ENCODE data around the gene RNF167. TPM values are rescaled to one million over a fixed set of nuclear protein-coding genes. Genes with fewer than 3 reads are reported as not detected.
A peak's percentile ranks its signal among the peaks of the same experiment; 100 is the strongest.
"Not testable (repeated sequence)": the region's sequence is repeated elsewhere in the genome, so short reads cannot be mapped to it uniquely, and the experiment has no call there.

RNF167 gene
- total RNA-seq, 2 donors from 2014 or later: 184 to 197 TPM

DNA sequence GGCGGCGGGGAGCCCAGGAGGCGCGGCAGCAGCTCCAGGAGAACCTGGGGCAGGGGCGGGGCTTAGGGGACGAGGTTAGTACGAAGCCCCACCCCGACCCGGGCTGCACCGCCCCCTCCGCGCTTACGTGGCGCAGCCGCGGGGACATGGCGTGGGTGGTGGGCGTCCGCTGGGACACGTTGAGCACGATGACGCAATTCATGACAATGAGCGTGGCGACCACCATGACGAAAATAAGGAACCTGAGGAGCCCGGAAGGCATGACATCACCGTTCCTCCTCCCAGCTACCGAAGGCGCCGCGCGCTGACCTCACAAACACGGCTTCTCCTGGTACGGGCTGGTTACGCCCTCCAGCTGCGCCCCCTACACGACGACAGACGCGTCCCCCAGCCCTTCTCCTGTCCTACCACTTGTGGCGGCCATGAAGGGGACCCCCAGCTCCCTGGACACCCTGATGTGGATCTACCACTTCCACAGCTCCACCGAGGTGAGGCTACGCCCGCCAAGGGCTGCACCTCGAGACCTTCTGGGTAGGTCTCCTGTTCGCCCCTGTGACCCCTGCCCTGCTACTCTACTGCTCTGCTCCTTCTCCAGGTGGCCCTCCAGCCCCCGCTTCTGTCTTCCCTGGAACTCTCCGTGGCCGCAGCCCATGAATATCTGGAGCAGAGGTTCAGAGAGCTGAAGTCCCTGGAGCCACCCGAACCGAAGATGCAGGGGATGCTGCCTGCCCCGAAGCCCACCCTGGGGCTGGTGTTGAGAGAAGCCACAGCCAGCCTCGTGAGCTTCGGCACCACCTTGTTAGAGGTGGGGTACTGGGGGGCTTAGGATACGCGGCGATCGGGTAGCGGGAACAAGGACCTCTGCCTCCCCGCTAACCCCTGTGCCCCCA lies 40.5 kb upstream of the RNF167 start, which contains the start of gene C17orf107:
TSS of gene C17orf107 (plus strand) at position 196 of the 890 bp plus-strand sequence. CDS start at position 423, 227 bp downstream.
- H3K27ac Mint-ChIP-seq: peak within 1 kb of the TSS; percentile 87
- no peaks in the 10 kb centered on the region for H3K27me3 Mint-ChIP-seq
- H3K4me1 Mint-ChIP-seq: peaks cover 20% of the 10 kb centered on the region
- H3K9me3 Mint-ChIP-seq: no peaks in the 10 kb centered on the region
- peak within 1 kb of the TSS; percentile 93 for H3K4me3 Mint-ChIP-seq
- ATAC-seq (replicated peaks): peak; percentile 82
- peaks cover 27% of the 10 kb centered on the region for H3K36me3 Mint-ChIP-seq (ENCODE audit: low read depth)

GRCh38 chr17:4900231-4901107 lies 39.6 kb upstream of the RNF167 start:
- Mint-ChIP-seq H3K4me1 (peaks cover 20% of the 10 kb centered on the region), H3K4me3 (peak overlapping the region; percentile 93), H3K27me3 (no peaks in the 10 kb centered on the region), H3K9me3 (no peaks in the 10 kb centered on the region), H3K36me3 (ENCODE audit: low read depth) (peaks cover 18% of the 10 kb centered on the region), H3K27ac (peak overlapping the region; percentile 87)
- no peak for ATAC-seq (replicated peaks)

- Mint-ChIP-seq H3K4me1 (peaks cover 20% of the 10 kb centered on the region), H3K9me3 (no peaks in the 10 kb centered on the region), H3K27ac (no peak overlapping the region), H3K4me3 (peak overlapping the region; percentile 93), H3K27me3 (no peaks in the 10 kb centered on the region), H3K36me3 (ENCODE audit: low read depth) (peaks cover 11% of the 10 kb centered on the region)
- no peak for ATAC-seq (replicated peaks)
Observed at GRCh38 chr17:4901108-4901647, 38.9 kb upstream of the RNF167 start.

GRCh38 chr17:4901648-4902344 lies 38.3 kb upstream of the RNF167 start:
- H3K9me3 Mint-ChIP-seq: no peaks in the 10 kb centered on the region
- peak overlapping the region; percentile 66 for H3K4me3 Mint-ChIP-seq
- peaks cover 9% of the 10 kb centered on the region for H3K36me3 Mint-ChIP-seq (ENCODE audit: low read depth)
- no peak overlapping the region for H3K27ac Mint-ChIP-seq
- ATAC-seq (replicated peaks): no peak
- peaks cover 20% of the 10 kb centered on the region for H3K4me1 Mint-ChIP-seq
- H3K27me3 Mint-ChIP-seq: no peaks in the 10 kb centered on the region

- peaks cover 9% of the 10 kb centered on the region for H3K36me3 Mint-ChIP-seq (ENCODE audit: low read depth)
- H3K4me1 Mint-ChIP-seq: peaks cover 20% of the 10 kb centered on the region
- no peak for ATAC-seq (replicated peaks)
- no peaks in the 10 kb centered on the region for H3K9me3 Mint-ChIP-seq
- peak overlapping the region; percentile 62 for H3K27ac Mint-ChIP-seq
- peak overlapping the region; percentile 66 for H3K4me3 Mint-ChIP-seq
- no peaks in the 10 kb centered on the region for H3K27me3 Mint-ChIP-seq
Observed at GRCh38 chr17:4902540-4902939, 37.5 kb upstream of the RNF167 start.

DNA sequence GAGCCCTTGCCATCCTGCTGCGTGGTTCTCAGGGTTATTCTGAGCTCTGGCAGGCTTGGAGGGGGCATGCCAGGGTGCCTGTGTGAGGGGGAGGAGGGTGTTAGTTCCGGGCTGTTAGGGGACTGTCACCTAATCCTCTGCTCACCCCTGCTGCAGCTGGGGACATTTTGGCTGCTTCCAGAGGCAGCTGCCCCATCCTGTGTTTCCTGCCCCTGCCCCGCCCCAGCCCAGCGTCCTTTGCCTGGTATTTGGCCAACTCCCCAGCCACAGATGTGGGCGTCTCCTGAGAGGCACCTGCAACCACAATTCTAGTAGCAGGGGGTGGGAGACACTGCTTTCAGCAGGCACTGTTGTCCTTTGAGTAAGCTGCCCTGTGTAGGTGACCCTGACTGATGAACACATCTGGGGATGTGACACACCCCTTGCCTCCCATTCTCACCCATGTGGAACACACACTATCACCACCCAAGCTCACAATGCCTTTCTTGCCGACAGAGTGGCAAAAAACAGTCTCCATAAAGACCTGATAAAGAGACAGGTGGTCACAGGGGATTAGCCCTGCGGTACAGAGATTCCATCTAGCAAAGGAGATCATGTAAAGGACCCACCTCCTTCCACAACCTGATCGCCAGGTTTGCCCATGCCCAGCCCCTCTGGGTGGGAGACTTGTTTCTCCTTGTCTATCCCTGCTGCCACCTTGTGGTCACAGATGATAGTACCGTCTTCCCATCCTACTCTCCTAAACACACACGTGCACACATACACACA lies 36.8 kb upstream of the RNF167 start, which contains the start of gene CHRNE:
TSS of gene CHRNE (minus strand) at position 48 of the 768 bp plus-strand sequence. CDS start at position 13, 35 bp downstream.
- H3K36me3 Mint-ChIP-seq (ENCODE audit: low read depth): peaks cover 9% of the 10 kb centered on the region
- no peaks in the 10 kb centered on the region for H3K9me3 Mint-ChIP-seq
- H3K27me3 Mint-ChIP-seq: no peaks in the 10 kb centered on the region
- H3K4me1 Mint-ChIP-seq: peaks cover 18% of the 10 kb centered on the region
- H3K27ac Mint-ChIP-seq: peak within 1 kb of the TSS; percentile 62
- peak within 1 kb of the TSS; percentile 66 for H3K4me3 Mint-ChIP-seq
- peak; percentile 77 for ATAC-seq (replicated peaks)

DNA sequence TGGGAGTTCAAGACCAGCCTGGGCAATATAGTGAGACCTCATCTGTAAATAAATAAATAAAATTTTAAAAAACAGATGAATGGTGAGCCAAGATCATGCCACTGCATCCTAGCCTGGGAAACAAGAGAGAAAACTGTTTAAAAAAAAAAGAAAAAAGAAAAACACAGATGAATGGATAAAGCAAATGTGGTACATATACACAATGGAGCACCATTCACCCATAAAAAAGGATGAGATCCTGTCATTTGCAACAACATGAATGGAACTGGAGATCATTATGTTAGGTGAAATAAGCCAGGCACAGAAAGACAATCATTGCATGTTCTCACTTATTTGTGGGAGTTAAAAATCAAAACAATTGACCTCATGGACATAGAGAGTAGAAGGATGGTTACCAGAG lies 33.4 kb upstream of the RNF167 start:
- H3K4me1 Mint-ChIP-seq: peaks cover 14% of the 10 kb centered on the region
- not testable (repeated sequence) for ATAC-seq (replicated peaks); H3K9me3 Mint-ChIP-seq; H3K27ac Mint-ChIP-seq; H3K36me3 Mint-ChIP-seq (ENCODE audit: low read depth); H3K4me3 Mint-ChIP-seq; H3K27me3 Mint-ChIP-seq

DNA sequence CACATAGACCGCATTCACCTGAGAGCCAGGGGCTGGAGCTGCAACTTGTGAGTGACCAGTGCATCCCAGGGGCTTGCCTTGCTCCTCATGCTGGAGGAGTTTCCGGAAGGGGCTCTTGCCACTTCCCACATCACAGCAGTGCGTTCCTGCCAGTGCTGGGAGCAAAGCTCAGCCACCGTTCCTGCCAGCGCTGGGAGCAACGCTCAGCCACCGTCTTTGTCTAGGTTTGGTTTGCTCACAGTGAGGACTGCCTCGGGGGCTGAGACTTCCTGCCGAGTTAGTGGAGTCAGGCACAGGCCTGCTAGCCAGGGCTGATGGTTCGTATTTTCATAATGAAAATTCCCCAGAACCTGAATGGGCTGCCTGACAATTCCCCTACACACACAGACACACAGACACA lies 31.8 kb upstream of the RNF167 start:
- Mint-ChIP-seq H3K36me3 (ENCODE audit: low read depth) (no peaks in the 10 kb centered on the region), H3K4me1 (peaks cover 6% of the 10 kb centered on the region), H3K9me3 (no peaks in the 10 kb centered on the region), H3K27ac (no peak overlapping the region), H3K27me3 (no peaks in the 10 kb centered on the region), H3K4me3 (no peak overlapping the region)
- no peak for ATAC-seq (replicated peaks)

DNA sequence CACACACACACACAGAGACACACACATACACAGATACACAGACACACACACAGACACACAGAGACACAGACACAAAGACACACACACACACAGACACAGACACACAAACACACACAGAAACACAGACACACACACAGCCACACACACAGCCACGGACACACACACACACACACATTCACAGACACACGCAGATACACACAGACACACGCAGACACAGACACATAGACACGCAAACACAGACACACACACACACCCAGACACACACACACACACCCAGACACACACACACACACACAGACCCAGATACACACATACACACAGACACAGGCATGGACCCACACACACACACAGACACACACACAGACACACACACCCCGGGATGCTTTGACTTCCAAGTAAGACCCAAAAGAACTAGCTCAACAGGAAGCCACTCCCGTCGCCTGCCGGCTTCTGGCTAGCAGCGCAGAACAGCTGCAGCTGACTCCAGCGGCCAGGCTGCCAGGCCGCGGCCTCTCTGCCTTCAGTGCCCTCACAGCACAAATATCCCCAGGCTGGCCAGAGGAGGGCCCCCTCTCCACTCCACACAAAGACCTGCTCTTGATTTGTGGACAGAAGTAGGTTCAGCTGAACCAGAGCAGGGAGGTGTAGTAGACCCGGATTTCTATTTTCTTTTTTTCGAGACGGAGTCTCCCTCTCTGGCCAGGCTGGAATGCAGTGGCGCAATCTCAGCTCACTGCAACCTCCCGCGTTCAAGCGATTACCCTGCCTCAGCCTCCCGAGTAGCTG lies 31.2 kb upstream of the RNF167 start:
- Mint-ChIP-seq H3K9me3 (no peaks in the 10 kb centered on the region), H3K27me3 (no peaks in the 10 kb centered on the region), H3K36me3 (ENCODE audit: low read depth) (no peaks in the 10 kb centered on the region), H3K4me1 (no peaks in the 10 kb centered on the region), H3K27ac (no peak overlapping the region), H3K4me3 (no peak overlapping the region)
- peak; percentile 98 for ATAC-seq (replicated peaks)

DNA sequence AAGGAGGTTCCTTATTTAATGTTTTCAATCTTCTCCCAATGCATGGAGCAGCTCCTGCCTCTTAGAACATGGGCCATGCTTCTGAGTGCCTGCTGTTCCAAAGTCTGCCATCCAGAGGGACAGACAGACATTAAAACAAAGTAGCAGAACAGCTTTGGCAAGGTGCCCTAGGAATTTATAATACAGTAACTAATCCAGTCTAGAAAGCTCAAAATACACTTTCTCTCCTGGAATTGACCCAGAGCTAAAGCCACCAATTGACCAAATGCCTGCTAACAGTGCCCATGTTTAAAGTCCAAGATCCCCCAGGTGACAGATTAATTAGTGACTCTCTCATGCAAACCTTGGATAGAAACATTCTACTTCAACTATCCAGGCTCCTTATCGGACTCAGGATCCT lies 26.1 kb upstream of the RNF167 start:
- no peaks in the 10 kb centered on the region for H3K36me3 Mint-ChIP-seq (ENCODE audit: low read depth)
- no peak for ATAC-seq (replicated peaks)
- H3K27ac Mint-ChIP-seq: no peak overlapping the region
- no peak overlapping the region for H3K4me3 Mint-ChIP-seq
- no peaks in the 10 kb centered on the region for H3K9me3 Mint-ChIP-seq
- H3K4me1 Mint-ChIP-seq: no peaks in the 10 kb centered on the region
- H3K27me3 Mint-ChIP-seq: no peaks in the 10 kb centered on the region

- H3K4me1 Mint-ChIP-seq; ATAC-seq (replicated peaks); H3K27me3 Mint-ChIP-seq; H3K27ac Mint-ChIP-seq; H3K4me3 Mint-ChIP-seq; H3K36me3 Mint-ChIP-seq (ENCODE audit: low read depth); H3K9me3 Mint-ChIP-seq: not testable (repeated sequence)
Observed at GRCh38 chr17:4914551-4914950, 25.5 kb upstream of the RNF167 start.

DNA sequence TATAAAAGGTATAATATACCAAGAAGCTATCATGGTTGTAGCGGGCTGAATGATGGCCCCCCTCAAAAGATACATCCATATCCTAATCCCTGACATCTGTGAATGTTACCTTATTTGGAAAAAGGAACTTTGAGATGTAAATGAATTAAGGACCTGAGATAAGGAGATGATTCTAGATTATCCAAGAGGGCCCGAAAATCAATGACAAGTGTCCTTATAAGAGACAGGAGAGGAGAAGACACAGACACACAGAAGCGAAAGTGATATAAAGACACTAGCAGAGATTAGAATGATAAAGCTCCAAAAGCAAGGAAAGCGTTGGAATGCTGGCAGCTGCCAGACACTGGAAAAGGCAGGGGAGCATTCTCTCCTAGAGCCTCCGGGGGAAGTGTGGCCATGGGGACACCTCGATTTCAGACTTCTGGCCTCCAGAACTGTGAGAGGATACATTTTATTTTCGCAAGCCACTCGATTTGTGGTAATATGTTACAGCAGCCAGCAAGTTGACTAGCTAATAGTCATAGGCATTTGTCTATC lies 20.5 kb upstream of the RNF167 start:
- no peak for ATAC-seq (replicated peaks)

More for the DNA sequence above, 20.5 kb upstream of the RNF167 start:
- no peak overlapping the region for H3K27ac Mint-ChIP-seq
- H3K4me1 Mint-ChIP-seq: peaks cover 4% of the 10 kb centered on the region
- H3K27me3 Mint-ChIP-seq: no peaks in the 10 kb centered on the region
- H3K36me3 Mint-ChIP-seq (ENCODE audit: low read depth): no peaks in the 10 kb centered on the region
- H3K9me3 Mint-ChIP-seq: no peaks in the 10 kb centered on the region
- no peak overlapping the region for H3K4me3 Mint-ChIP-seq

All from activated T-helper 17 cell treated with anti-CD3 and anti-CD28 coated beads, Interleukin-2, amount 50 U/mL, for 72 hours (primary cell).